ENCODE measurements around the gene HAPLN2.

GRCh38 chr1:156662005-156662799, 43.0 kb downstream of the HAPLN2 start:
- no peak for TF ChIP-seq CTCF (IDR thresholded peaks at IDR 0.05)
- no peak for TF ChIP-seq POLR2AphosphoS5 (IDR thresholded peaks at IDR 0.05)
- no peak for TF ChIP-seq POLR2A (IDR thresholded peaks at IDR 0.05)

Data from stomach (tissue), 4 donors.